Left ventricle myocardium superior (tissue), 1 donor: ENCODE results near the gene MED25. TPM values are rescaled to one million over a fixed set of nuclear protein-coding genes. Genes with fewer than 3 reads are reported as not detected.

Source experiments
- ATAC-seq: fragments of 200-7000 bp; cut with Tn5 transposase; one replicate; pipeline ENCODE4 v1.9.1; 2020; ENCODE audit warnings: mild to moderate bottlenecking, moderate library complexity
- DNase-seq: peaks from one replicate; pipeline ENCODE4 v3.0.0-alpha.2; 2020
- intact Hi-C: fragments of 100-400 bp; cut with micrococcal nuclease; formaldehyde crosslinking; loops from one replicate; pipeline ENCODE4 v1.11.0; 2022
- microRNA-seq: library from miRNA; unstranded; fragments of <30 nt; microRNA quantifications from one replicate; pipeline ENCODE4 v1.2.0, GENCODE V29; 2020; ENCODE audit warnings: borderline number of aligned reads
- total RNA-seq: library from RNA; stranded (reverse); fragmentation: NEBNext Ultra II Directional; extraction: Animal tissue kit (Norgen Biotek cat#: 25700); gene quantifications from one replicate; pipeline ENCODE4 v1.2.1, GENCODE V29; 2021
- donor health status: DM: no; HTN: yes; CAD: no; lungs with severe emphysema.

Gene MED25
- total RNA-seq, 1 donor from 2014 or later = 68.5 TPM

DNA sequence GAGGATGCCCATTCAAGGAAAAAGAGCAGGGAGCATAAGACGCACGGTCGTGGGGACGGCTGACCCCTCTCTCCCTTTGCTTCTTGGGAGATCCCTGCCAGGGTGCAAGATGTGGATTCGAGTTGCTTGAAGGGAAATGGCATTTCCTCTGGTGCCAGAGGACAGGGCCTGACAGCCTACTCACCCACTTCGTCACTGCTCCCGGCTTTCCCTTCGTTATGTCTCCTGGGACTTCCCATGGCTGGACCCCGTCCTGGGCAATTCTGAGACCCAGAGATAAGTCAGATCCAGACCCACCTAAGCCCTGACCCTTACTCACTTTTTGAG is 60.6 kb downstream of the MED25 start:
- ATAC-seq = no peak
- no peak for DNase-seq
- intact Hi-C loops = no loop called here

DNA sequence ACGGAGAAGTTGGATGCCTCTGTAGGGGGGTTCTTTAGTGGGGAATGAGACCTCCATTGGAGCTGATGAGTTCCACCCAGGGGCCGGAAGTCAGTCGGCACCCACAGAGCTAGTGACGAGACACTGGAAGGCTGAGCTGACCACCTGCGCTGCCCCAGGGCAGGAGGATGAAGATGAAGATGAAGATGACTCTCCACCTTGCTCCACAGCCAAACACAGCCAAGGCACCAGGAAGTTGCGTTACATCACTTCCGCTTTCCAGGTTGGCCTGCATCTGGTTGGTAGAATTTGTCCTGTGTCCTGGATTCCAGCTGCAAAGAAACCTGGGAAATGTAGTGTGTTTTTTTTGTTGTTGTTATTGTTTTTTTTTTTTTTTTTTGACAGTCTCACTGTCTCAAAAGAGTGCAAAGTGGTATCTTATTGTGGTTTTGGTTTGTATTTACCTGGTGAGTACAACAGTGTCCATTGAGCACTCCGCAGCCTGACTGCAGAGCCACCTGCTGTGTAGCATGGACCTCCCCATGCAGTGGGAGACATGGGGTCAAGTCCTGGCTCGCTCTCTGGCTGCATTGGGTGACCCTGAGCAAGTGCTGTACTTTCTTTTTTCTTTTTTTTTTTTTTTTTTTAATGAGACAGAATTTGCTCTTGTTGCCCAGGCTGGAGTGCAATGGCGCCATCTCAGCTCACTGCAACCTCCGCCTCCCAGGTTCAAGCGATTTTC is 61.3 kb downstream of the MED25 start:
- no peak for ATAC-seq
- no peak for DNase-seq
- intact Hi-C loops = no loop called here

DNA sequence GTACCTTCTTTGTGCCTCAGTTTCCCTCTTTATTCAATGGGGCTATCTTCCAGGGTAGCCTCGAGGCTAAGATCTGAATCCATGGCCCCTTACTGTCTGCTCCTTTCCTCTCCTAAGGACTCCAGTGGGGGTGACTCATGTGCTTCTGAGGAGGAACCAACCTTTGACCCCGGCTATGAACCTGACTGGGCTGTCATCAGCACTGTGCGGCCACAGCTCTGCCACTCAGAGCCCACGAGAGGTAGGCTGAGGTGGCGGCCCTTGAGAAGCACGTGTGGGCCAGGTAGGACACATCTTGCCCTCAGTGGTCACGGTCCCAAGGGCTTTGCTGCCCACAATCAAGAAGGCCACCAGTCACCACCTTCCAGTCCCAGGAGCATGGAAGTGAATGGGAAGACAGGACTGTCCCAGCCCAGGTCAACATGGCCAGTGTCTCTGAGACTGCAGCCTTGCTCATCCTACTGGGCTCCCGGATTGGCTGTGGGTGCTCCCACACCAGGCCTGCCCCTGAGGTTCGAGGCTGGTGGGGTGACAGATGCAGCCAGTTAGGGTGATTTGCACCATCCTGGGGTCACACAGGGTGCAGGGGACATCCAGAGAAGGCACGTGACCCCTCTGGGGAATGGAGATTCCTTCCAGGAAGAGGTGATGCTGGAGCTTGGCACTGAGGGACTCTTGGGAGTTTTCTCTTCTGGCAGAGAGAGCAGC is 62.2 kb downstream of the MED25 start:
- intact Hi-C loops = no loop called here
- no peak for DNase-seq
- ATAC-seq = no peak

DNA sequence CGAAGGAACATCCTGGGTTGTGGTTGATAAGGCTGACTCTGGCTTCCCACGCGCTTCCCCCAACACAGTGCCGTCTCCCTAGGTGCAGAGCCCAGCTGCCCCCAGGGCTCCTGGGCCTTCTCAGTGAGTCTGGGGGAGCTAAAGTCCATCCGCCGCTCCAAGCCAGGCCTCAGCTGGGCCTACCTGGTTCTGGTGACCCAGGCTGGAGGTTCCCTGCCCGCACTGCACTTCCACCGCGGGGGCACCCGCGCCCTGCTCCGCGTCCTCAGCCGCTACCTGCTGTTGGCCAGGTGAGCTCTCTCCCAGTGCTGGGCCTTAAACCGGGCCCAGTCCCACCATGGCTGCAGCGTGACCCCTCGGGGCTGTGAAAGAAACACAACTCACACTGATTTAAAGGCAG is 63.1 kb downstream of the MED25 start:
- intact Hi-C loops = no loop called here
- ATAC-seq = no peak
- DNase-seq = no peak

DNA sequence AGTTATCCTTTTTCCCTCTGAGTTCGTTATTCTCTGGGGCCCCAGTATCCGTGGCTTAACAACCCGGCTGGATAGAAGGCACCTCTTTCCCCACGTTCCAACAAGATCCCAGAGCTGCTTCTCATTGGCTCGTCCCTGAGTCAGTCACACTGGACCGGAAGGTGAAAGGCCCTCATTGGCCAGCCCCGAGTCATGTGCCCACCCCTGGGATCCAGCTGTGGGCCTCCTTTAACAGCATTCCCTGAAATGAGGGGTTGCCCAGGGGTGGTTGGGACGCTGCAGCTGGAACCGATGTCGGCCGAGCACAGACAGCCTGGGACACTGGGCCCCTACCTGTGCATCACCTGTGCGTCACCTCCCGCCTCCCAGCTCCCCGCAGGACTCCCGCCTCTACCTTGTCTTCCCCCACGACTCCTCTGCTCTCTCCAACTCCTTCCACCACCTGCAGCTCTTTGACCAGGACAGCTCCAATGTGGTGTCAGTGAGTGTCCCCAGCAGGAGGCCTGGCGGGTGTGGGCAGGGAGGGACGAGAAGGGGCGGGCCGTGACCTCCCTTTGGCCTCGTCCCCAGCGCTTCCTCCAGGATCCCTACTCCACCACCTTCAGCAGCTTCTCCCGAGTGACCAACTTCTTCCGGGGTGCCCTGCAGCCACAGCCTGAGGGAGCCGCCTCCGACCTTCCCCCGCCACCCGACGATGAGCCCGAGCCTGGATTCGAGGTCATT is 63.7 kb downstream of the MED25 start:
- no peak for DNase-seq
- intact Hi-C loops = no loop called here
- ATAC-seq = no peak

DNA sequence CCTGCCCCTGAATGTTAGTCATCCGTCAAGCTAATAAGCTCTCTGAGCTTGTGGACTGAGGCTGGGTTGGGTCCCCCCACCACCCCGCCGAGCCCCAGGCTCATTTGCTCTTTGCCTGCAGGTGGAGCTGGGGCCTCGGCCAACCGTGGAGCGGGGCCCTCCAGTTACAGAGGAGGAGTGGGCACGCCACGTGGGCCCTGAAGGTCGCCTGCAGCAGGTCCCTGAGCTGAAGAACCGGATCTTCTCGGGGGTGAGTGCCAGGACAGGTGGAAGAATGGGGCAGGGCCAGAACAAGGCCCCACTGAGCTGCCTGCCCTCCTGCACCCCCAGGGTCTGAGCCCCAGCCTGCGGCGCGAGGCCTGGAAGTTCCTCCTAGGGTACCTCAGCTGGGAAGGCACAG is 64.6 kb downstream of the MED25 start:
- ATAC-seq (no peak), DNase-seq (no peak)
- intact Hi-C loops = no loop called here

DNA sequence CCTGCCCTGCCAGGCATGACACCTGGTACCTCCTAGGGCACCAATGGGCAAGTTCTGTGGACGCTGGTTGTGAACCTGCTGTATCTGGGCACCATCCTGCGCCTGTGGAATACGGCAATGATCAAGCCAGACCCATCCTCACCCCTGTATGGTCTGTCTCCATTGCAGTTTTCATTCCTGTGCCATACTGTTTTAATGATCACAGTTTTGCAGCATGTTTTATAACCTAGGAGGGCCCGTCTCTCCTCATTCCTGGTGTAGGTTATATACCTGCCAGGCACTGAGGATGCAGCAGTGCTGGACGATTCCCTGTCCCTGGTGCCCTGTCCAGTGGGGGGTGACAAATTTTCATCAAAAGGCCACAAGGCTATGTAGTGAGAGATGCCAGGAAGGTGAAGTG is 65.0 kb downstream of the MED25 start:
- ATAC-seq = no peak
- intact Hi-C loops = no loop called here
- no peak for DNase-seq

DNA sequence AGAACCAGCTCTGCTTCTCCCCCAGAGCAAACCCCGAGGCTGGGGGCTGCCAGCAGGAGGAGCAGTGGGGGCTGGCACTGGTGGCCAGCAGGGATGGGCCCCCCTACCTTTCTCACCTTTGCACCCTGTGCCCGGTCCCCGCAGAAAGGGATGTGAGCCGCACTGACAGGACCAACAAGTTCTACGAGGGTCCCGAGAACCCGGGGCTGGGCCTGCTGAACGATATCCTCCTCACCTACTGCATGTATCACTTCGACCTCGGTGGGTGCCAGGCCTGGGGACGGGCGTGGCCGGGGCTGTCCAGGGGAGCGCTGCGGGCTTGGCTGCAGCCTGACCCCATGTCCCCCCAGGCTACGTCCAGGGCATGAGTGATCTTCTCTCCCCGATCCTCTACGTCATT is 66.0 kb downstream of the MED25 start:
- ATAC-seq (no peak), DNase-seq (no peak)
- intact Hi-C loops = no loop called here

DNA sequence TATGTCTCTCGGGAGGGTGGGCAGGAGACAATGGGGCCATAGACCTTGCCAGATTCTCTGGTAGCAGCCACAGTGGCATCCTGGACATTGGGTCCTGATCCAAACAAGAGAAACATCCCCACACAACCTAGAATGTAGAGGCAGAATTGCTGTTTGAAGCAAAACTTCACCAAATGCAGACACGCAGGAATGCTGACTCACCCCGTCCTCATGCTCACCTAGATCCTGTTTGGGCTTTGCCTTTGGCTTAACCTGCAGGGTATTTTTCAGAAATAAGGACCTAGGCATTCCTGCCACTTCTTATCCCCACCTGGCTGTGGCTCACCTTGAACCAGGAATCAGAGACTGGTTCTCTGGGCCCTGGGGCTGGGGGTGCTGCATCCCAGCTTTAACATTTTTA is 66.7 kb downstream of the MED25 start:
- intact Hi-C loops = no loop called here

More for the DNA sequence above, 66.7 kb downstream of the MED25 start:
- ATAC-seq = no peak
- no peak for DNase-seq

Small RNA genes within 50 kb of the gene (microRNA-seq; reads per million reads assigned to microRNA genes)
- gene MIR4749 = not detected
- gene MIR6799 = not detected
- gene MIR6800 = not detected

Other genes starting within 250 kb of the MED25 start
- gene NOSIP, start 237.7 kb upstream of the MED25 start, total RNA-seq = 46.7 TPM
- 1.3 TPM for gene PRRG2, start 237.0 kb upstream of the MED25 start, total RNA-seq
- gene PRR12, start 227.1 kb upstream of the MED25 start, total RNA-seq = 15.6 TPM
- 100 TPM for gene RRAS, start 178.1 kb upstream of the MED25 start, total RNA-seq
- 44.9 TPM for gene SCAF1, start 176.1 kb upstream of the MED25 start, total RNA-seq
- gene IRF3, start 152.4 kb upstream of the MED25 start, total RNA-seq = 40.6 TPM
- 11.5 TPM for gene BCL2L12, start 152.4 kb upstream of the MED25 start, total RNA-seq
- 130 TPM for gene PRMT1, start 141.0 kb upstream of the MED25 start, total RNA-seq
- gene ADM5, start 128.7 kb upstream of the MED25 start, total RNA-seq = 0.87 TPM
- gene CPT1C, start 127.2 kb upstream of the MED25 start, total RNA-seq = 3.1 TPM
- 0.72 TPM for gene TSKS, start 55.0 kb upstream of the MED25 start, total RNA-seq
- 73.1 TPM for gene AP2A1, start 51.3 kb upstream of the MED25 start, total RNA-seq
- 19.1 TPM for gene FUZ, start 5.0 kb upstream of the MED25 start, total RNA-seq
- gene PTOV1, start 32.9 kb downstream of the MED25 start, total RNA-seq = 127 TPM
- 39.1 TPM for gene PNKP, start 49.3 kb downstream of the MED25 start, total RNA-seq
- 41.2 TPM for gene AKT1S1, start 59.1 kb downstream of the MED25 start, total RNA-seq
- 47.7 TPM for gene TBC1D17, start 59.4 kb downstream of the MED25 start, total RNA-seq
- gene IL4I1, start 78.6 kb downstream of the MED25 start, total RNA-seq = not detected
- gene ATF5, start 110.9 kb downstream of the MED25 start, total RNA-seq = 8.0 TPM
- 28.4 TPM for gene NUP62, start 111.2 kb downstream of the MED25 start, total RNA-seq
- 0.59 TPM for gene SIGLEC11, start 142.9 kb downstream of the MED25 start, total RNA-seq
- 22.8 TPM for gene VRK3, start 207.1 kb downstream of the MED25 start, total RNA-seq
- gene ZNF473, start 207.7 kb downstream of the MED25 start, total RNA-seq = 3.6 TPM